ENCODE data around the gene FAF1. TPM values are rescaled to one million over a fixed set of nuclear protein-coding genes. Genes with fewer than 3 reads are reported as not detected.

The FAF1 gene
- total and polyA plus RNA-seq, 2 of the 8 experiments (the other 6 are each of a cell fraction or from before 2014, with no cell fraction given) = 10.8 to 65.9 TPM

GRCh38 chr1:50959303-50959912 is 659 bp downstream of the FAF1 start (continued):
- TF ChIP-seq CHD7 (IDR thresholded peaks at IDR 0.05; ENCODE audit: insufficient replicate concordance, low read length) (no peak), USF2 (IDR thresholded peaks at IDR 0.05; ENCODE audit: low read length) (no peak)

All from H1 (cell line).